ENCODE data around the gene PLEKHG5.
"Not testable (repeated sequence)": the region's sequence is repeated elsewhere in the genome, so short reads cannot be mapped to it uniquely, and the experiment has no call there.

PLEKHG5 gene

DNA sequence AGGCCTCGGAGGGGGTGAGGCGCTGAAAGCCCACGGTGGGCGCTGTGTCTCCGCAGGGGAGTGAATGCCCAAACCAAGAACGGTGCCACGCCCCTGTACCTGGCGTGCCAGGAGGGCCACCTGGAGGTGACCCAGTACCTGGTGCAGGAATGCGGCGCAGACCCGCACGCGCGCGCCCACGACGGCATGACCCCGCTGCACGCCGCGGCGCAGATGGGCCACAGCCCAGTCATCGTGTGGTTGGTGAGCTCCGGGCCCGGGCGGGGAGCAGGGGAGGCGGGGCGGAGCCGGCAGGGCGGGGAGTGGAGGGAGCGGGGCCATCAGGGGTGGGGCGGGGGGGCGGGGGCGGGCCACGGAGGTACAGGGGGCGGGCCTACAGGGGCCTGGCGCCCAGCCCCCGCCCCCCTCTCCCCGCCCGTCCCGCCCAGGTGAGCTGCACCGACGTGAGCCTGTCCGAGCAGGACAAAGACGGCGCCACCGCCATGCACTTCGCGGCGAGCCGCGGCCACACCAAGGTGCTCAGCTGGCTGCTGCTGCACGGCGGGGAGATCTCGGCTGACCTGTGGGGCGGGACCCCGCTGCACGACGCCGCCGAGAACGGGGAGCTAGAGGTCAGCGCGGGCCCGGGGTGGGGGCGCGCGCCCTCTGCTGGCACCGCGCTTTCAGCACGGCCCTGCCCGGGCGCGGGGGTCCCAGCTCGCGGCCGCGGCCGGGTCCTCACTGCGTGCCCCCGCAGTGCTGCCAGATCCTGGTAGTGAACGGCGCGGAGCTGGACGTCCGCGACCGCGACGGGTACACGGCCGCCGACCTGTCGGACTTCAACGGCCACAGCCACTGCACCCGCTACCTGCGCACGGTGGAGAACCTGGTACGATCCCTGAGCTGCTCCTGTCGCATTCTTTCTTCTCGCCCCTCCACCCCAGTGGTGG is 51.0 kb downstream of the PLEKHG5 start:
- TF ChIP-seq POLR2A (IDR thresholded peaks at IDR 0.05; ENCODE audit: extremely low read depth, insufficient read length) = no peak
- TF ChIP-seq, protein P1, sequence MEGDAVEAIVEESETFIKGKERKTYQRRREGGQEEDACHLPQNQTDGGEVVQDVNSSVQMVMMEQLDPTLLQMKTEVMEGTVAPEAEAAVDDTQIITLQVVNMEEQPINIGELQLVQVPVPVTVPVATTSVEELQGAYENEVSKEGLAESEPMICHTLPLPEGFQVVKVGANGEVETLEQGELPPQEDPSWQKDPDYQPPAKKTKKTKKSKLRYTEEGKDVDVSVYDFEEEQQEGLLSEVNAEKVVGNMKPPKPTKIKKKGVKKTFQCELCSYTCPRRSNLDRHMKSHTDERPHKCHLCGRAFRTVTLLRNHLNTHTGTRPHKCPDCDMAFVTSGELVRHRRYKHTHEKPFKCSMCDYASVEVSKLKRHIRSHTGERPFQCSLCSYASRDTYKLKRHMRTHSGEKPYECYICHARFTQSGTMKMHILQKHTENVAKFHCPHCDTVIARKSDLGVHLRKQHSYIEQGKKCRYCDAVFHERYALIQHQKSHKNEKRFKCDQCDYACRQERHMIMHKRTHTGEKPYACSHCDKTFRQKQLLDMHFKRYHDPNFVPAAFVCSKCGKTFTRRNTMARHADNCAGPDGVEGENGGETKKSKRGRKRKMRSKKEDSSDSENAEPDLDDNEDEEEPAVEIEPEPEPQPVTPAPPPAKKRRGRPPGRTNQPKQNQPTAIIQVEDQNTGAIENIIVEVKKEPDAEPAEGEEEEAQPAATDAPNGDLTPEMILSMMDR (IDR thresholded peaks at IDR 0.05; ENCODE audit: low read depth, low read length) = peak; percentile 12
- DNase-seq (ENCODE audit: low read depth) = peak; percentile 42
- H3K4me3 ChIP-seq (ENCODE audit: low read depth, low read length) = no peak overlapping the region

DNA sequence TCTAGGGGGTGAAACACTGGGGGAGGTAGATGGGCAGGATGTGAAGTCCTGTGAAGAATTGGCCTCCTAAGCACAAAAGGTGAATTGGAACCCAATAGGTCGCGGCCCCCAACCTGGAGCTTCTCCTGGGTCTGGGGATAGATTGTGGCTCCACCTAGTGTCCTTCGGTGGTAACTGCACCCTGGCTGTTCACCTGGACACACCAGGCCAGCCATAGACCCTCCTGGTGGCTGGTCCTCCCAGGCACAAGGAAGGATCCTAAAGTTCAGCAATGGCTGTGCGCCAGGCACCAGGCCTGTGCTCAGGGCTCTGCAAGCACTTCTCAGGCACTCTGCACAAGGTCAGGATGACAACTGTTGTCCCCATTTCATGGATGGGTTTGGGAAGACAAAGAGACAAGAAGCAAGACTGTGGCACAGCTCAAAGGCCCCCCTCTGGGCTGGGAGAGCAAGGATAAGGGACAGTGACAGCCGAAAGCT is 53.4 kb downstream of the PLEKHG5 start:
- peak; percentile 66 for DNase-seq (ENCODE audit: low read depth)
- TF ChIP-seq, protein P1 (IDR thresholded peaks at IDR 0.05; ENCODE audit: low read depth, low read length) = peak; percentile 79
- TF ChIP-seq, protein P2, sequence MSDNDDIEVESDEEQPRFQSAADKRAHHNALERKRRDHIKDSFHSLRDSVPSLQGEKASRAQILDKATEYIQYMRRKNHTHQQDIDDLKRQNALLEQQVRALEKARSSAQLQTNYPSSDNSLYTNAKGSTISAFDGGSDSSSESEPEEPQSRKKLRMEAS (IDR thresholded peaks at IDR 0.05; ENCODE audit: low read depth, low read length) = no peak
- H3K4me3 ChIP-seq (ENCODE audit: low read depth, low read length) = no peak overlapping the region

DNA sequence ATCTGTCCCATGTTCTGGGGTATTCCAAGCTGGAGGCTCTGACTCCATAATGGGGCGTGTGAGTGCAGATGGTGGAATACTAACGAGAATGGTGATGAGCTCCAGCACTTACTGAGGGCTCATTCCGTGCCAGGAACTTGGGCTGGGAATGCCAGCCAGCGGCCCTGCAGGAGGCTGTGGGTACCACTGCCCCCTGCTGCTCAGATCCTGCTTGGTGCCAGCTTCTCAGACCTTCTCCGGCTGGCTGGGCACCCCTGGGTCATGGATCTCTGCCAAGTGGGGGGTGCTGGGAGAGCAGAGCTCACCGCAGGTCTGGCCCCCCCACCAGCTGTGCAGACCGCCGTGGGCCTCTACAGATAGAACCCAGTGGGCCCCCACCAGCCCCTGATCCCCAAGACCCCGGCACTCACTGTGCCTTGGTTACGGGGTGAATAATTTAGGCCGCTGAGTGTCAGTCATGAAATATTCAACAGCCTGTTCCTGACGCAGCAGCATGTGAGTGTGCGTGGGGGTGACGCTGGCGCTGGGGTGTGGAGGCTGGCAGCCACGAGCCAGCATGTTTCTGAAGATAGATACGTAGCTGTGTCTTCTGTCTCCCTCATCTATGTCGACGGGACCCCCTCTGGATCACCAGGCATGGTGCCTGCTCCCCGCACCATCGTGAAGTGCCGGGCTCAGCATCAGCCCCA is 54.3 kb downstream of the PLEKHG5 start:
- DNase-seq (ENCODE audit: low read depth); H3K4me3 ChIP-seq (ENCODE audit: low read depth, low read length): not testable (repeated sequence)

DNA sequence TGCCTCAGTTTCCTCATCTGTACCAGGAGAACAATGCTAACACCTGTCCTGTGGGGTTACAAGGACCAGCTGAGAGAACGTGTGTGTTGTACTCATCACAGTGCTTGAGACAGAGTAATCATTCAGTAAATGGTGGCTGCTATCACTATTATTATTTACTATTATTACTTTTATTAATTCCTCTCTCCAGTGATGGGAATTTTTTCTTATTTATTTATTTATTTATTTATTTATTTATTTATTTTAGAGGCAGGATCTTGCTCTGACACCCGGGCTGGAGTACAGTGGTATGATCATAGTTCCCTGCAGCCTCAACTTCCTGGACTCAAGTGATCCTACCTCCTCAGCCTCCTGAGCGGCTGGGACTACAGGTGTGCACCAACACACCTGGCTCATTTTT is 55.2 kb downstream of the PLEKHG5 start:
- not testable (repeated sequence) for DNase-seq (ENCODE audit: low read depth); H3K4me3 ChIP-seq (ENCODE audit: low read depth, low read length)

DNA sequence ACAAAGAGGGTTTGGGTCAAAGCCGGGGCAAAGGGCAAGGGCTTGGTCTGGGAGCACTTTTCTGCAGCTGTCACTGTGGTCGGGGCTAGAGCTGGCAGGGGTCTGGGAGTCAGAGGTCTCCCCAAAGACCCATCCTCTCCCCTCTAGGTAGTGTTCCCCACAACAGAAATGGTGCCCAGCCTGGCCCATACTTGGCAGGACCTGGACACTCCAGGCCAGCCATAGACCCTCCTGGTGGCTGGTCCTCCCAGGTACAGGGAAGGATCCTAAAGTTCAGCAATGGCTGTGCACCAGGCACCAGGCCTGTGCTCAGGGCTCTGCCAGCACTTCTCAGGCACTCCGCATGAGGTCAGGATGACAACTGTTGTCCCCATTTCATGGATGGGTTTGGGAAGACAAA is 55.9 kb downstream of the PLEKHG5 start:
- no peak overlapping the region for H3K4me3 ChIP-seq (ENCODE audit: low read depth, low read length)
- TF ChIP-seq MYC (IDR thresholded peaks at IDR 0.05; ENCODE audit: low read depth, low read length) = no peak
- TF ChIP-seq, protein P1 (IDR thresholded peaks at IDR 0.05; ENCODE audit: low read depth, low read length) = no peak
- no peak for TF ChIP-seq POLR2A (IDR thresholded peaks at IDR 0.05; ENCODE audit: extremely low read depth, insufficient read length)
- TF ChIP-seq, protein P2 (IDR thresholded peaks at IDR 0.05; ENCODE audit: low read depth, low read length) = no peak
- no peak for DNase-seq (ENCODE audit: low read depth)

DNA sequence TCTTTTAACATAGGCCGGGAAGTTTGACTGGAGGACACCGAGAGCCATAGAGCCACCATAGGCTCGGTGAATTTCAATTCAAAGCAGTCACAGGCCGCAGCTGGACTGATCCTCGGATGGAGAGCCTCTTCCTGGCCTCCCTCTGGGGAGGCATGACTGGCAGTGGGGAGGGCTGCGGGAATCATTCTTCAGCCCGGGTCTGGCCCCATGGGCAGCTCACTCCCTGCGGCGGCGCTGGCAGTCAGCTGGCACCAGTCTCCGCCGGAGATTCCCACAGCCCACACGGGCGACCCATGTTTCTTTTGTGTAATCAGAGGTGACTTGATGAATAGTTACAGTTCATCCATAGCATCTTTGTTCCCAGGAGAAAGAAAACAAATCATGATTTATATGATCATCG is 56.3 kb downstream of the PLEKHG5 start:
- TF ChIP-seq POLR2A (IDR thresholded peaks at IDR 0.05; ENCODE audit: extremely low read depth, insufficient read length) (no peak), MYC (IDR thresholded peaks at IDR 0.05; ENCODE audit: low read depth, low read length) (no peak)
- TF ChIP-seq, protein P2 (IDR thresholded peaks at IDR 0.05; ENCODE audit: low read depth, low read length) = no peak
- TF ChIP-seq, protein P1 (IDR thresholded peaks at IDR 0.05; ENCODE audit: low read depth, low read length) = no peak
- DNase-seq (ENCODE audit: low read depth) = no peak
- H3K4me3 ChIP-seq (ENCODE audit: low read depth, low read length) = no peak overlapping the region

DNA sequence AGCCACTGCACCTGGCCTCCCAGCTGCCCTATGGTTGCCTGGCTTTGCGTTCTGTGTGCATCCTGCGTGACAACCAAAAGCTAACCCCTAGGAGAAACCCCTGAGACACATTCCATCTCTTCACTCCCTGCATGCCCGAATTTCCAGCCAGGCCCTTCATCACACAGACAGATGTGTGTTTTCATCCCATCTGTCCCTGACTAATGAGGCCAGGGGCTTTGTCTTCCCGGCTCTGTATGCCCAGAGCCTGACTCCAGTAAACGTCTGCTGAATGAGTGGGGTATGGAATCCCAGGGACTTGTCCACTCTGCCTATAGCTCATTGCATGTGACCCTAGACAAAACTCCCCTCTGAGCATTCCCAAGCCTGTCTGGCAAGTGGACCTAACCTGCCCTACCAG is 57.3 kb downstream of the PLEKHG5 start:
- TF ChIP-seq POLR2A (IDR thresholded peaks at IDR 0.05; ENCODE audit: extremely low read depth, insufficient read length) (no peak), MYC (IDR thresholded peaks at IDR 0.05; ENCODE audit: low read depth, low read length) (no peak)
- TF ChIP-seq, protein P1 (IDR thresholded peaks at IDR 0.05; ENCODE audit: low read depth, low read length) = no peak
- TF ChIP-seq, protein P2 (IDR thresholded peaks at IDR 0.05; ENCODE audit: low read depth, low read length) = no peak

DNA sequence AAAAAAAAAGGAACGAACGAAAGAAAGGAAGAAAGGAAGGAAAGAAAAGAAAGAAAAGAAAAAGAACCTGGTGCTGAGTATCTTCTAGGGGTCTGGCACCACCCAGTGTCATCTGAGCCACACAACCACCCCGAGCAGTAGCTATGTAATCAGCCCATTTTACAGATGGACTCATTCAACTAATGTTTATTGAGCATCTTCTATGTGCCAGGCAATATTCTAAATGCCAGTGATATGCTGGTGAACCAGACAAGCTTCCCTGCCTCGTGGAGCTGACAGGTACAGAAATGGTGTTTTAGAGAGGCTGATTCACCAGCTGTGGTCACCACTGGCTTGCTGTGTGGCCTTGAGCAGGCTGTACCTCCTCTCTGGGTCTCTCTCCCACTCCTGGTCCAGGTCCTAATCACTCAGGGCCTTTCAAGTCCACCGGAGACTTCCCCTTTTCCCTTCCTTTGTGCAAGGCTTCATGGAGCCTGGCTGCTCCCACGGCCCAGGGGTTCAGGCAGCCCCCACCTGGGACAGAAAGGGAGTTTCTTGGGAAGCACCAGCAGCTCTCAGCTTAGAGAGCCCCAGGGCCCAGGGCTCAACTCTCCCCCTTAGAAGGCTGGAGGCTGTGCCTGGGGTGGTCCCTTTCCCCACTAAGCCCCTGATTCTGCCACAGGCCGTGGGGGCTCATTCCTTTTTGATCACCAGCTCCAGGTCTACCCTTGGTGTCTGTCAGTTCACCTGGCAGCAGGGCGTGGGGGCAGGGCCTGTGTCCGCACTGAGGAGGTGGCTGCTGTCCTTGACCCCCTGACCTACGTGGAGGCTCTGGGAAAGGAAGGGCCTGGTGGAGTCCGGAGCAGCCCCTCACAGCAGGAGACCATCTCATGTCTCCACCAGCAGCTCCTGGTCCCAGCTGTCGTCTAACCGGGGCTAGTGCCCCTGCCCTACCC is 59.6 kb downstream of the PLEKHG5 start:
- not testable (repeated sequence) for H3K4me3 ChIP-seq (ENCODE audit: low read depth, low read length); DNase-seq (ENCODE audit: low read depth)

More for the DNA sequence above, 57.3 kb downstream of the PLEKHG5 start:
- H3K4me3 ChIP-seq (ENCODE audit: low read depth, low read length) = no peak overlapping the region
- DNase-seq (ENCODE audit: low read depth) = no peak

Data from NB4 (cell line).